ENCODE measurements around the gene XPO1. TPM values are rescaled to one million over a fixed set of nuclear protein-coding genes. Genes with fewer than 3 reads are reported as not detected.
"Not testable (repeated sequence)": the region's sequence is repeated elsewhere in the genome, so short reads cannot be mapped to it uniquely, and the experiment has no call there.

The XPO1 gene
- total RNA-seq, 2 experiments from 2014 or later: 208 TPM

DNA sequence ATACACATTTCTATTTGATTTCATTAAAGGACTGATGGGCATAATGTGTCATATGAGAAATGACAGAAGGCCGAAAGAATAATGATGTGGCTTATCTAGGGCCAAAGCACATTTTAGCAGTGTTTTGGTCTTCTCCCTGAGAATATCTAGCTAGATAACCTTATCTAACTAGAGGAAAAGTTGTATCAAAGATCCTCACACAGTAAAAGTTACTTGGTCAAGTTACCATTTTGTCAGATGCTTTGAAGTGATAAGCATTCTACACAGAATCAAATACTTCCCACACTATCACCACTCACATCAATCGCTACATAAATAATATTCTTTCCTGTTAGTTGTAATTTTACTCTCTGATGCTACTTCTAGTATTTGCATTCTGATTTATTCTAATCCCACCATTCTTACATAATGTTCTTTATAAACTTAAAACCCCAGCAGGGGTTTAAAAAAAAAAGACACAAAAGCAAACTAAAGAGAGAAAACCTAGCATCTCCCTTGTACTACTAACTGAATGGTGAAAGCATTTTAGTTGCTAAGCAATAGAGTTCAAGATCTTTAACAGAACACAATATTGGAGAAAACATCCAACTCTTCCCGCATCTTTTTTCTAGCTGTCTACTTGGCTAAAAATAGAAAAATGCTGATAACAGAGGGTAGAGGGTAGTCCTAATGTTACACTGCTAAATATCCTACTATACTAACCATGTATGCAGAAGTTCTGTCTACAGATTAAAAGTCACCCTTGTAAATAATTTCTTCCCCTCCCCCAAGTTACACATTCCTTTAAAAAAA is 8.0 kb downstream of the XPO1 start:
- Mint-ChIP-seq H3K36me3 (ENCODE audit: low read depth) (peaks cover 37% of the 10 kb centered on the region), H3K27ac (peak overlapping the region; percentile 57), H3K4me3 (no peak overlapping the region), H3K9me3 (no peaks in the 10 kb centered on the region), H3K4me1 (peaks cover 53% of the 10 kb centered on the region), H3K27me3 (no peaks in the 10 kb centered on the region)
- ChIA-PET CTCF (interaction anchor here (0.6 to 1.7 kb wide), 4 partner anchors 8 to 100 kb away, joined by 3 to 6 read pairs (median 5); no protein-coding TSS in a partner anchor), POLR2A (interaction anchor here (0.9 kb wide), 2 partner anchors 10 to 34 kb away, joined by 3 to 5 read pairs; no protein-coding TSS in a partner anchor)
- DNase-seq: no peak

DNA sequence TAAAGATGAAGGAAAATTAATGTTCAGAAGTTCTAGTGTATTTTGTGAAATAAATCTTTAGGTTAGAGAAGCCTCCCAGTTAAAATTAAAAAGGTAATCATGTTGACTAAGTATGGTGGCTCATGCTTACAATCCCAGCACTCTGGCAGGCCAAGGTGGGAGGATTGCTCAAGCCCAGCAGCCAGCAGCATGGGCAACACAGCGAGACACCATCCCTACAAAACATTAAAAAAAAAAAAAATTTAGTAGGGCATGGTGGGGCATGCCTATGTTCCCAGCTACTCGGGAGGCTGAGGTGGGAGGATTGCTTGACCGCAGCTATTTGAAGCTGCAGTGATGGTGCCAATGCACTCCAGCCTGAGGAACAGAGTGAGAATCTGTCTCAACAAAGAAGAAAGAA is 17.9 kb downstream of the XPO1 start:
- no peak overlapping the region for H3K4me3 Mint-ChIP-seq
- POLR2A ChIA-PET: interaction anchor here (0.8 kb wide), 1 partner anchor 10 kb away, joined by 5 read pairs; no protein-coding TSS in a partner anchor
- peaks cover 54% of the 10 kb centered on the region for H3K36me3 Mint-ChIP-seq (ENCODE audit: low read depth)
- no peak overlapping the region for H3K27ac Mint-ChIP-seq
- peaks cover 21% of the 10 kb centered on the region for H3K4me1 Mint-ChIP-seq
- no peak for DNase-seq
- H3K27me3 Mint-ChIP-seq: no peaks in the 10 kb centered on the region
- CTCF ChIA-PET: interaction anchor here (0.7 to 1.2 kb wide), 2 partner anchors 12 to 44 kb away, joined by 4 read pairs; no protein-coding TSS in a partner anchor
- H3K9me3 Mint-ChIP-seq: no peaks in the 10 kb centered on the region

- CTCF ChIA-PET: interaction anchor here (0.6 to 1.0 kb wide), 2 partner anchors 16 to 37 kb away, joined by 3 read pairs; no protein-coding TSS in a partner anchor
- no peak overlapping the region for H3K27ac Mint-ChIP-seq
- H3K4me1 Mint-ChIP-seq: peaks cover 12% of the 10 kb centered on the region
These were observed 25.3 kb downstream of the XPO1 start for GRCh38 chr2:61512768-61513398.

DNA sequence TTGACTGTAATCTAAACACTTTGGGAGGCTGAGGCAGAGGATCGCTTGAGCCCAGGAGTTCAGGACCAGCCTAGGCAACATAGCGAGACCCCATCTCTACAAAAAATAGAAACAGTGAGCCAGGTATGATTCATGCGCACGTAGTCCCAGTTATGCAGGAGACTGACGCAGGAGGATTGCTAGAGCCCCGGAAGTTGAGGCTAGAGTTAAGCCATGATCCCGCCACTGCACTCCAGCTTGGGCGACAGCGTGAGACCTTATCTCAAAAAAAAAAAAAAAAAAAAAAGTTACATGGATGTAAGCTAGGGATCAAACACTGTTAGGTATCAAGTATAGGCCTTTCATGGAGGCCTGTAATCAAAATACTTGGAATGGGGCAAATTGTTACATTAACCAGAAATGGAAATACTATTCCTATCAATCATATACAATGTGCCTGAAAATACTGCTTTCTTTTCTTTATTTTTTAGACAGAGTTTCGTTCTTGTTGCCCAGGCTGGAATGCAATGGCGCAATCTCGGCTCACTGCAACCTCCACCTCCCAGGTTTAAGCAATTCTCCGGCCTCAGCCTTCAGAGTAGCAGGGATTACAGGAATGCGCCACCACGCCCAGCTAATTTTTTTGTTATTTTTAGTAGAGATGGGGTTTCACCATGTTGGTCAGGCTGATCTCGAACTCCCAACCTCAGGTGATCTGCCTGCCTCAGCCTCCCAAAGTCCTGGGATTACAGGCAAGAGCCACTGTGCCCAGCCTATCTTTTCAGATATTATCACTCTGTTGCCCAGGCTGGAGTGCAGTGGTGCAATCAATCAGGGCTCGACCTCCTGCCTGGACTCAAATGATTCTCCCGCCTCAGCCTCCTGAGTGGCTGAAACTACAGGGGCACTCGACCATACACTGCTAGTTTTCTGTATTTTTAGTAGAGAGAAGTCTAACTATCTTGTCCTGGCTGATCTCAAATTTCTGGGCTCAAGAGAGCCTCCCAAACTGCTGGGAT is 27.2 kb downstream of the XPO1 start:
- DNase-seq: no peak
- H3K27ac Mint-ChIP-seq: no peak overlapping the region
- H3K4me1 Mint-ChIP-seq: peaks cover 15% of the 10 kb centered on the region
- POLR2A ChIA-PET: no interaction called here
- peaks cover 52% of the 10 kb centered on the region for H3K36me3 Mint-ChIP-seq (ENCODE audit: low read depth)
- CTCF ChIA-PET: no interaction called here
- no peaks in the 10 kb centered on the region for H3K9me3 Mint-ChIP-seq
- H3K4me3 Mint-ChIP-seq: no peak overlapping the region
- H3K27me3 Mint-ChIP-seq: no peaks in the 10 kb centered on the region

More at GRCh38 chr2:61512768-61513398, 25.3 kb downstream of the XPO1 start:
- Mint-ChIP-seq H3K36me3 (ENCODE audit: low read depth) (peaks cover 54% of the 10 kb centered on the region), H3K4me3 (no peak overlapping the region), H3K9me3 (no peaks in the 10 kb centered on the region), H3K27me3 (no peaks in the 10 kb centered on the region)
- POLR2A ChIA-PET: no interaction called here
- no peak for DNase-seq

DNA sequence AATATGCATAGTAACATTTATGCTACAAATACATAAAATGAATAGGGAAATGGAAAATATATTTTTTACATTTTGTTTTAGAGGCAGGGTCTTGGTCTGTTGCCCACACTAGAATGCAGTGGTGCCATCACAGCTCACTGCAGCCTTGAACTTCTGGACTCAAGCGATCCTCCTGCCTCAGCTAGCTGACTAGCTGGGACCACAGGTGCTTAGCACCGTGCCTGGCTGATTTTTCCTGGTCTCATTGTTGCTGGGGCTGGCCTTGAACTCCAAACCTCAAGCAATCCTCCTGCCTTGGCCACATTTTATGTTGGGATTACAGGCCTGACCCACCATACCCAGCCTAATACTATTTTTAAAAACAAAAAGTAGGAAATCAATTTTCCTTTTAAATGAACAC is 33.2 kb downstream of the XPO1 start:
- Mint-ChIP-seq H3K27me3 (no peaks in the 10 kb centered on the region), H3K36me3 (ENCODE audit: low read depth) (peaks cover 34% of the 10 kb centered on the region), H3K4me1 (peaks cover 9% of the 10 kb centered on the region), H3K9me3 (no peaks in the 10 kb centered on the region), H3K4me3 (no peak overlapping the region), H3K27ac (no peak overlapping the region)
- CTCF ChIA-PET: interaction anchor here (0.6 to 0.7 kb wide), 2 partner anchors 309 to 519 kb away, joined by 3 to 5 read pairs; no protein-coding TSS in a partner anchor
- POLR2A ChIA-PET: no interaction called here
- DNase-seq: no peak

GRCh38 chr2:61499060-61499459 is 39.1 kb downstream of the XPO1 start:
- Mint-ChIP-seq H3K4me3 (no peak overlapping the region), H3K4me1 (peaks cover 11% of the 10 kb centered on the region), H3K27ac (no peak overlapping the region), H3K27me3 (no peaks in the 10 kb centered on the region), H3K36me3 (ENCODE audit: low read depth) (peaks cover 44% of the 10 kb centered on the region), H3K9me3 (no peaks in the 10 kb centered on the region)
- POLR2A ChIA-PET: no interaction called here
- CTCF ChIA-PET: no interaction called here
- no peak for DNase-seq

DNA sequence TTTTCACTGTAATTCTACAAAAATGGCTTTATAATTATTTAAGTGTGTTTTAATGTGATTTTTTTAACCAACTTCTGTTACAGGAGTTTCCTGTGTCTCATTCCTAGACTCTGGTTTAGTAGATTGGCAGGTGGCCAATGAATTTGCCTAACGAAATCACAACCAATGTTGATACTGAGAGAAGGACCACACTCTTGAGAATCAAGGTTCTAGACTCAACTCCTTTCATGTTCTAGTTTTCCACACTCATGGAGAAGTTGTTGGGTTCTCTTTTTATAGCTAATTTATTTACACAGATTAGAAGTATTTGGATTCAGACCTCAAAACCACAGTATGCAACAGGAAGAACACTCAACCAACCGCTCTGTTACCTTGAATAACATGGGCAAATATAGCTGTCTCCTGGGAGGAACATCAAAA is 44.6 kb downstream of the XPO1 start:
- CTCF ChIA-PET: no interaction called here
- no peak for DNase-seq
- H3K4me1 Mint-ChIP-seq: peaks cover 21% of the 10 kb centered on the region
- no peak overlapping the region for H3K4me3 Mint-ChIP-seq
- no peaks in the 10 kb centered on the region for H3K27me3 Mint-ChIP-seq
- peak overlapping the region; percentile 73 for H3K27ac Mint-ChIP-seq
- no peaks in the 10 kb centered on the region for H3K9me3 Mint-ChIP-seq
- POLR2A ChIA-PET: no interaction called here
- peaks cover 54% of the 10 kb centered on the region for H3K36me3 Mint-ChIP-seq (ENCODE audit: low read depth)

- ChIA-PET POLR2A (no interaction called here), CTCF (interaction anchor here (1.3 kb wide), 1 partner anchor 10 kb away, joined by 4 read pairs; no protein-coding TSS in a partner anchor)
- DNase-seq: no peak
- H3K27me3 Mint-ChIP-seq: no peaks in the 10 kb centered on the region
- no peak overlapping the region for H3K4me3 Mint-ChIP-seq
- peaks cover 21% of the 10 kb centered on the region for H3K4me1 Mint-ChIP-seq
- H3K27ac Mint-ChIP-seq: no peak overlapping the region
- no peaks in the 10 kb centered on the region for H3K9me3 Mint-ChIP-seq
- peaks cover 56% of the 10 kb centered on the region for H3K36me3 Mint-ChIP-seq (ENCODE audit: low read depth)
These were observed 45.7 kb downstream of the XPO1 start for GRCh38 chr2:61492476-61492875.

- Mint-ChIP-seq H3K36me3 (ENCODE audit: low read depth) (peaks cover 62% of the 10 kb centered on the region), H3K27ac (no peak overlapping the region), H3K9me3 (no peaks in the 10 kb centered on the region), H3K4me1 (no peaks in the 10 kb centered on the region), H3K27me3 (no peaks in the 10 kb centered on the region), H3K4me3 (no peak overlapping the region)
- DNase-seq: no peak
- ChIA-PET CTCF (interaction anchor here (0.7 kb wide), 1 partner anchor 213 kb away, joined by 3 read pairs; no protein-coding TSS in a partner anchor), POLR2A (no interaction called here)
These were observed 52.9 kb downstream of the XPO1 start for GRCh38 chr2:61485281-61485680.

DNA sequence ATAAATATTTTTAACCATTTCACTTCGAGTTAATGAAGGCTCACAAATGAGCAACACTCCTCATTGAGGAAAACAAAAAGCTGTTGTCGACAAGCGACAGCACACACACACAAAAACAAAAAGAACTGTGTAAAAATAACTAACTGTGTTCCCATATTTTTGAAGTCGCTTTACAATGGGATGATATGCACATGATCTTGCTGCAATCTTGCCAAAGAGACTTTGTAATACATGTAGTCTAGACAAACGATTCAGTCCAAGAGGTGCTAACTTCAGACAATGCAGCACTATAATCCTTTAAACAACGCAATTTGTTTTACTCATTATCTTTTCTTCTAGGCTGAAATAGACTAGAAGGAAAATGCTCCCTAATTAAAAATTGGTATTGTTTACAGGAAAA is 60.1 kb downstream of the XPO1 start:
- no peaks in the 10 kb centered on the region for H3K27me3 Mint-ChIP-seq
- H3K27ac Mint-ChIP-seq: no peak overlapping the region
- no peak for DNase-seq
- peaks cover 3% of the 10 kb centered on the region for H3K4me1 Mint-ChIP-seq
- CTCF ChIA-PET: no interaction called here
- no peak overlapping the region for H3K4me3 Mint-ChIP-seq
- no peaks in the 10 kb centered on the region for H3K9me3 Mint-ChIP-seq
- H3K36me3 Mint-ChIP-seq (ENCODE audit: low read depth): peaks cover 44% of the 10 kb centered on the region
- POLR2A ChIA-PET: interaction anchor here (0.5 kb wide), 1 partner anchor 304 kb away, joined by 3 read pairs; no protein-coding TSS in a partner anchor

GRCh38 chr2:61476929-61477589 is 61.1 kb downstream of the XPO1 start:
- DNase-seq, H3K4me3 Mint-ChIP-seq, H3K4me1 Mint-ChIP-seq, H3K27me3 Mint-ChIP-seq, H3K9me3 Mint-ChIP-seq, POLR2A ChIA-PET, H3K27ac Mint-ChIP-seq: not testable (repeated sequence)
- H3K36me3 Mint-ChIP-seq (ENCODE audit: low read depth): peaks cover 38% of the 10 kb centered on the region
- CTCF ChIA-PET: interaction anchor here (0.6 kb wide), 1 partner anchor 19 kb away, joined by 3 read pairs; no protein-coding TSS in a partner anchor

All from activated CD4-positive, alpha-beta T cell treated with anti-CD3 and anti-CD28 coated beads, Interleukin-2, amount 10 ng/mL, durations not matched to agents 7 days and 5 days (primary cell).